K562 (cell line): ENCODE results near the gene KISS1. TPM values are rescaled to one million over a fixed set of nuclear protein-coding genes. Genes with fewer than 3 reads are reported as not detected.
"Not testable (repeated sequence)": the region's sequence is repeated elsewhere in the genome, so short reads cannot be mapped to it uniquely, and the experiment has no call there.

Experiments
- ATAC-seq: fragments of 200-7000 bp; cut with Tn5 transposase; 3 replicates; pipeline ENCODE4 v1.9.1; 2020; ENCODE audit warnings: moderate library complexity
- BruUV-seq: library from RNA; stranded (reverse); fragments of 400-500 nt; replicated peaks from 2 replicates; lab custom pipeline; 2021; lab: Mats Ljungman, UMichigan
- CTCF ChIA-PET: fragments of 300-600 bp; formaldehyde crosslinking; extraction: SDS; loops from one replicate; lab custom pipeline; 2021; ENCODE audit warnings: low intra/inter-chr PET ratio; lab: Yijun Ruan, JAX
- POLR2A ChIA-PET: fragments of 300-600, 350-650 bp; sonication (Branson Sonifier 250); formaldehyde crosslinking; extraction: SDS; loops from one replicate; lab custom pipeline; 2021; ENCODE audit warnings: antibody characterized with exemption, inconsistent platforms; lab: Yijun Ruan, JAX
- DNase-seq, 4 experiments: peaks; one replicate each; pipeline versions ENCODE4 v3.0.0 to v3.0.0-alpha.2; 2011 to 2018; ENCODE audit warnings: low spot score in 3 of 4, mixed read lengths in 3 of 4; ENCODE audit errors: extremely low read depth in 1 of 4
- FAIRE-seq: peaks from 2 replicates; lab custom pipeline; 2011; peaks lifted over from hg19 to GRCh38; lab: Jason Lieb, UNC
- H2AFZ ChIP-seq: 2 replicates; pipeline ENCODE4 v1.6.0; 2011; ENCODE audit warnings: low read depth, low read length, control low read depth, inconsistent platforms
- H3K27ac ChIP-seq: fragments of 200-600 bp; 3 replicates; pipeline ENCODE4 v1.8.0; 2011; ENCODE audit warnings: low read depth, mild to moderate bottlenecking, control low read depth, inconsistent platforms, low read length, moderate library complexity, mixed read lengths; ENCODE audit errors: extremely low read depth
- H3K27me3 ChIP-seq, 2 experiments: fragments of 300-600 bp in 1 of 2; 2 replicates in 1 of 2; 3 replicates in 1 of 2; pipeline versions ENCODE4 v1.6.0 to v1.8.0; 2011; ENCODE audit warnings: inconsistent platforms in 2 of 2, low read length in 2 of 2, mild to moderate bottlenecking in 1 of 2, mixed read lengths in 1 of 2, moderate library complexity in 1 of 2; ENCODE audit not compliant: control insufficient read depth in 2 of 2, insufficient read depth in 2 of 2
- H3K36me3 ChIP-seq: fragments of 300-600 bp; 3 replicates; pipeline ENCODE4 v1.8.0; 2011; ENCODE audit warnings: mild to moderate bottlenecking, low read length, inconsistent platforms; ENCODE audit not compliant: control insufficient read depth, insufficient read depth
- H3K4me1 ChIP-seq, 2 experiments: fragments of 200-600 bp in 1 of 2; replicated peaks in 1 of 2; 2 replicates in 1 of 2; 3 replicates in 1 of 2; pipeline versions ENCODE4 v1.5.1 to v1.8.0; 2011; ENCODE audit warnings: inconsistent platforms in 2 of 2, low read length in 2 of 2, mild to moderate bottlenecking in 1 of 2, mixed read lengths in 1 of 2, moderate library complexity in 1 of 2; ENCODE audit not compliant: control insufficient read depth in 2 of 2, insufficient read depth in 2 of 2
- H3K4me2 ChIP-seq: 2 replicates; pipeline ENCODE4 v1.6.1; 2011; ENCODE audit warnings: low read length, control low read depth, inconsistent platforms, mixed read lengths; ENCODE audit not compliant: insufficient read depth
- H3K4me3 ChIP-seq: fragments of 200-600 bp; sonication (generic), shearing (Covaris generic); 2 replicates; pipeline ENCODE4 v1.5.1; 2016; ENCODE audit warnings: control low read depth, inconsistent platforms
- H3K79me2 ChIP-seq: fragments of 200-600 bp; 3 replicates; pipeline ENCODE4 v1.8.0; 2011; ENCODE audit warnings: low read length, inconsistent platforms; ENCODE audit not compliant: control insufficient read depth, insufficient read depth
- H3K9ac ChIP-seq, 2 experiments: 2 replicates each; pipeline versions ENCODE4 v1.6.0 to v1.6.1; 2011; ENCODE audit warnings: low read depth in 2 of 2, low read length in 2 of 2, control low read depth in 1 of 2, inconsistent platforms in 1 of 2, mild to moderate bottlenecking in 1 of 2, mixed read lengths in 1 of 2; ENCODE audit not compliant: insufficient read depth in 1 of 2
- H3K9me1 ChIP-seq: one replicate; pipeline ENCODE4 v1.6.0; 2011; ENCODE audit warnings: inconsistent platforms, mild to moderate bottlenecking, low read length, moderate library complexity; ENCODE audit not compliant: control insufficient read depth, insufficient read depth
- H3K9me3 ChIP-seq: replicated peaks from 2 replicates; pipeline ENCODE4 v1.5.1; 2011; ENCODE audit warnings: low read depth, low read length, inconsistent platforms; ENCODE audit not compliant: control insufficient read depth, insufficient read depth
- H4K20me1 ChIP-seq: replicated peaks from 2 replicates; pipeline ENCODE4 v1.6.1; 2011; ENCODE audit warnings: low read length, inconsistent platforms, mixed read lengths; ENCODE audit not compliant: control insufficient read depth, insufficient read depth
- WGBS: fragments of 100-300 bp; shearing (Covaris generic); methylation state at CpG from one replicate; pipeline ENCODE4 v1.1.6; 2016; ENCODE audit warnings: low coverage, mixed read lengths; ENCODE audit not compliant: insufficient coverage; ENCODE audit errors: missing lambda C conversion rate; 5-methylcytosine and 5-hydroxymethylcytosine counted together
- in situ Hi-C: fragments of 300-500 bp; cut with MboI; formaldehyde crosslinking; loops from 4 replicates; pipeline ENCODE4 v1.15.0; 2018; ENCODE audit warnings: inconsistent platforms, mixed read lengths
- intact Hi-C: fragments of 100-400 bp; cut with micrococcal nuclease; formaldehyde crosslinking; loops from 2 replicates; pipeline ENCODE4 v1.14.2; 2022
- polyA plus RNA-seq, 8 experiments: library from polyadenylated mRNA; depleted of rRNA in 4 of 8; stranded (reverse) in 5 of 8; unstranded in 3 of 8; fragments of >200 nt; fragmentation: Nextera tagmentation in 2 of 8; fragmentation: Illumina TruSeq in 1 of 8; extraction: Ambion mirVana in 2 of 8; extraction: Trizol in 1 of 8; gene quantifications; 2 replicates each; pipeline versions ENCODE4 v1.2.1 to v1.2.3, GENCODE V29; 2011 to 2014; ENCODE audit warnings: inconsistent platforms in 1 of 8, missing spikeins in 1 of 8
- total RNA-seq, 7 experiments: library from RNA; depleted of rRNA in 6 of 7; stranded (reverse); fragments of >200 nt in 6 of 7; fragmentation: Illumina TruSeq in 2 of 7; extraction: Trizol in 2 of 7; gene quantifications; 2 replicates each; pipeline versions ENCODE4 v1.2.1 to v1.2.3, GENCODE V29; 2011 to 2021; ENCODE audit warnings: low replicate concordance in 1 of 7

Gene KISS1
- total and polyA plus RNA-seq, 9 of the 15 experiments (the other 6 are each of a cell fraction or from before 2014, with no cell fraction given) = 0.31 TPM; not detected in 8

DNA sequence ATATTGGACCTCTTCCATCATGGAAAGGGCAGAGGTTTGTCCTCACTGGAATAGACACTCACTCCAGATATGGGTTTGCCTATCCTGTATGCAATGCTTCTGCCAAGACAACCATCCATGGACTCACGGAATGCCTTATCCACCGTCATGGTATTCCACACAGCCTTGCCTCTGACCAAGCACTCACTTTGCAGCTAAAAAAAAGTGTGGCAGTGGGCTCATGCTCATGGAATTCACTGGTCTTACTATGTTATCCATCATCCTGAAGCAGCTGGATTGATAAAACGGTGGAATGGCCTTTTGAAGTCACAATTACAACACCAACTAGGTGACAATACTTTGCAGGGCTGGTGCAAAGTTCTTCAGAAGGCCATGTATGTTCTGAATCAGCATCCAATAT lies 43.1 kb upstream of the KISS1 start:
- BruUV-seq, DNase-seq, H3K4me2 ChIP-seq, CTCF ChIA-PET, H3K4me1 ChIP-seq, ATAC-seq, FAIRE-seq, H3K9ac ChIP-seq, H3K9me1 ChIP-seq, in situ Hi-C loops, H3K27ac ChIP-seq, POLR2A ChIA-PET, H3K9me3 ChIP-seq, H4K20me1 ChIP-seq, H3K4me3 ChIP-seq, H3K36me3 ChIP-seq, intact Hi-C loops, H2AFZ ChIP-seq, H3K79me2 ChIP-seq: not testable (repeated sequence)
- H3K27me3 ChIP-seq = peaks cover 0 to 18% of the 10 kb centered on the region in 2 experiments; a peak in 2 of 5 replicates
- WGBS = 0% methylated on average over 3 of the region's 3 CpGs

DNA sequence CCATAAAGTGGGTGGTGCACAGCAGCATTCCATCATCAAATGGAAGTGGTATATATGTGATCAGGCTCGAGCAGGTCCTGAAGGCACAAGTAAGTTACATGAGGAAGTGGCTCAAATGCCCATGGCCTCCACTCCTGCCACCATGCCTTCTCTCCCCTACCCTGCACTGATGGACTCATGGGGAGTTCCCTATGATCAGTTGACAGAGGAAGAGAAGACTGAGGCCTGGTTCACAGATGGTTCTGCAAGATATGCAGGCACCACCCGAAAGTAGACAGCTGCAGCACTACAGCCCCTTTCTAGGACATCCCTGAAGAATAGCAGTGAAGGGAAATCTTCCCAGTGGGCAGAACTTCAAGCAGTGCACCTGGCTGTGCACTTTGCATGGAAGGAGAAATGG lies 42.2 kb upstream of the KISS1 start:
- H3K27me3 ChIP-seq = peaks cover 0 to 15% of the 10 kb centered on the region in 2 experiments; a peak in 2 of 5 replicates
- CTCF ChIA-PET, ATAC-seq, H3K9me3 ChIP-seq, H3K4me2 ChIP-seq, H3K4me1 ChIP-seq, H3K36me3 ChIP-seq, DNase-seq, POLR2A ChIA-PET, H4K20me1 ChIP-seq, H3K27ac ChIP-seq, H3K9ac ChIP-seq, H2AFZ ChIP-seq, H3K9me1 ChIP-seq, BruUV-seq, H3K4me3 ChIP-seq, in situ Hi-C loops, H3K79me2 ChIP-seq, intact Hi-C loops, FAIRE-seq: not testable (repeated sequence)
- WGBS = 0% methylated on average over 2 of the region's 2 CpGs

DNA sequence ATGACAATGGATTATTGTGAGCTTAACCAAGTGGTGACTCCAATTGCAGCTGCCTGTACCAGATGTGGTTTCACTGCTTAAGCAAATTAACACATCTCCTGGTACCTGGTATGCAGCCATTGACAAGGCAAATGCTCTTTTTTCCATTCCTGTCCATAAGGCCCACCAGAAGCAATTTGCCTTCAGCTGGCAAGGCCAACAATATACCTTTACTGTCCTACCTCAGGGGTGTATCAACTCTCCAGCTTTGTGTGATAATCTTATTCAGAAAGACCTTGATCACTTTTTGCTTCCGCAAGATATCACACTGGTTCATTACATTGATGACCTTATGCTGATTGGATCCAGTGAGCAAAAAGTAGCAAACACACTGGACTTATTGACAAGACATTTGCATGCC lies 41.2 kb upstream of the KISS1 start:
- H3K36me3 ChIP-seq, H4K20me1 ChIP-seq, in situ Hi-C loops, H2AFZ ChIP-seq, H3K27ac ChIP-seq, H3K27me3 ChIP-seq, BruUV-seq, H3K4me3 ChIP-seq, H3K9me3 ChIP-seq, FAIRE-seq, intact Hi-C loops, ATAC-seq, H3K4me2 ChIP-seq, H3K4me1 ChIP-seq, H3K79me2 ChIP-seq, DNase-seq, H3K9ac ChIP-seq, H3K9me1 ChIP-seq, CTCF ChIA-PET: not testable (repeated sequence)
- WGBS = 43% methylated on average over 1 of the region's 1 CpG
- POLR2A ChIA-PET = interaction anchor here (0.9 kb wide), 1 partner anchor 9 kb away, joined by 3 read pairs; no protein-coding TSS in a partner anchor
